Subcutaneous abdominal adipose tissue (tissue), 5 donors: ENCODE measurements around the gene HTR4.

Experiments used
- H3K27ac ChIP-seq: one replicate; pipeline ENCODE4 v1.7.0; 2013; ENCODE audit warnings: low read depth, mild to moderate bottlenecking, inconsistent platforms, low read length, moderate library complexity
- H3K27me3 ChIP-seq, 5 donors: one replicate each; pipeline ENCODE4 v1.7.0; 2013; ENCODE audit warnings: low read length in 5 of 5, inconsistent platforms in 1 of 5; ENCODE audit not compliant: control insufficient read depth in 5 of 5, insufficient read depth in 4 of 5
- H3K36me3 ChIP-seq, 5 donors: one replicate each; pipeline ENCODE4 v1.7.0; 2013; ENCODE audit warnings: low read length in 5 of 5; ENCODE audit not compliant: control insufficient read depth in 5 of 5, insufficient read depth in 5 of 5
- H3K4me1 ChIP-seq, 5 donors: one replicate each; pipeline ENCODE4 v1.7.0; 2013; ENCODE audit warnings: low read length in 5 of 5, mild to moderate bottlenecking in 3 of 5, moderate library complexity in 1 of 5; ENCODE audit not compliant: control insufficient read depth in 5 of 5, insufficient read depth in 5 of 5
- H3K4me3 ChIP-seq, 5 donors: one replicate each; pipeline ENCODE4 v1.7.0; 2013; ENCODE audit warnings: low read length in 5 of 5, low read depth in 1 of 5
- H3K9ac ChIP-seq, 5 donors: one replicate each; pipeline ENCODE4 v1.7.0; 2013; ENCODE audit warnings: low read length in 5 of 5, mild to moderate bottlenecking in 4 of 5, moderate library complexity in 3 of 5
- H3K9me3 ChIP-seq, 5 donors: one replicate each; pipeline ENCODE4 v1.7.0; 2013; ENCODE audit warnings: low read length in 5 of 5; ENCODE audit not compliant: control insufficient read depth in 5 of 5
- donor health status: healthy.
- donor health status: healthy.
- donor health status: healthy.
- donor health status: healthy.
- donor health status: healthy.

HTR4 gene

DNA sequence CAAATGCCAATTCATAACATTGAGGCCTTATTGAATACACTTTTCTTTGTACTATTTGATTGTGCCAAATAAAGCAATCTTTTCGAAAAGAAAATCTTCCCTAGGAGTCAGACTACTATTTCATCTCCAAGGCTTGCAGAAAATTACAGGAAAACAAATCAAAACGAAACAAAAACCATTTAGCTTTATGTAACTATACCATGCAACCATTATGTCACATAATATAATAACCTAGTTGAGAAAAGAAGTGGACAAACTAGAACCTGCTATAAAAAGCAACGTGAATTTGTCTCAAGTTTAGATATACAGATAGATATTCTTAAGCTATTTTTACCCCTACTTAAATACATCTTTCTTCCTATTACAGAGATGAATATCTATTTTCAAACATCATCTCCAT, 18.0 kb downstream of the HTR4 start:
- peaks cover 0 to 5% (median 2%) of the 10 kb centered on the region in 5 donors for H3K27me3 ChIP-seq
- H3K27ac ChIP-seq = no peak overlapping the region
- no peak overlapping the region for H3K9ac ChIP-seq
- no peaks in the 10 kb centered on the region for H3K4me1 ChIP-seq
- no peaks in the 10 kb centered on the region for H3K36me3 ChIP-seq
- H3K9me3 ChIP-seq = no peaks in the 10 kb centered on the region
- H3K4me3 ChIP-seq = no peak overlapping the region

GRCh38 chr5:148635321-148636083, 18.8 kb downstream of the HTR4 start:
- Histone ChIP-seq H3K4me3 (no peak overlapping the region), H3K4me1 (no peaks in the 10 kb centered on the region), H3K9me3 (no peaks in the 10 kb centered on the region), H3K27ac (no peak overlapping the region), H3K36me3 (no peaks in the 10 kb centered on the region), H3K27me3 (peaks cover 0 to 6% (median 2%) of the 10 kb centered on the region in 5 donors), H3K9ac (no peak overlapping the region)

DNA sequence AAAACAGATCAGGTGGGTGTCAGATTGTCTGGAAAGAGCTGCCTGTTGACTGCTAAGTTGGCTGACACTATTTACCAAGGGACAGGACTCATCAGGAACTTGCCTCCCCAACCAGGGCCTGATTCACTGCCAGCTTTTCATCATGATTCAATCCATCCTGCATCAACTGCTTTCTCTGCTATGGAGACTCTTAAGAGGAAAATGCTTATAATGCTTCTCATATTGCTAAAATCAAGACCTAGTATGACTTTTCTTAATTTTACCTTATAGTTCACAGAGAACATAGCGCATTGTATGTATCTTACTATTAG, 21.3 kb downstream of the HTR4 start:
- Histone ChIP-seq H3K27me3 (peaks cover 0 to 5% (median 2%) of the 10 kb centered on the region in 5 donors), H3K36me3 (no peaks in the 10 kb centered on the region), H3K4me1 (no peaks in the 10 kb centered on the region), H3K4me3 (no peak overlapping the region), H3K9ac (no peak overlapping the region), H3K27ac (no peak overlapping the region), H3K9me3 (no peaks in the 10 kb centered on the region)

- H3K9ac ChIP-seq = no peak overlapping the region
- no peaks in the 10 kb centered on the region for H3K9me3 ChIP-seq
- H3K36me3 ChIP-seq = no peaks in the 10 kb centered on the region
- H3K27ac ChIP-seq = no peak overlapping the region
- no peak overlapping the region for H3K4me3 ChIP-seq
- H3K4me1 ChIP-seq = no peaks in the 10 kb centered on the region
- H3K27me3 ChIP-seq = peaks cover 0 to 5% (median 2%) of the 10 kb centered on the region in 5 donors
Observed at GRCh38 chr5:148632255-148633066, 21.9 kb downstream of the HTR4 start.

DNA sequence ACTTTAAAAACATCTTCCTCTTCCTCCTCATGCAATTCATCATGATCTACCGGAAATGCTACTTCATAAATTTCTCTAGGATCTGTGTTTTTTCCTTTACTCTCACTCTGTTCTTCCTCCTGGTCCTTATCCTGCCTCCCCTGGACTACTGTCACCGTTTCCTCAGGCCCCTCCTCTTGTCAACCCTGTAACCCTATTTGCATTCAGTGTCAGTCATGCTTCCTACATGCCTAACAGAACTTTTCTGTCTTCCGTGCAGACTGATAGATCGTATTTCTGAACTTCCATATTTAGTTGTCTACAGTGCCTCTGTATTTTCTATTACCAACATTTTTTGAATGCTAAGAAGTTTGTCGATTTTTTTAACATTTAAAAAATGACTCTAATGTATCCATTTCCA, 27.3 kb downstream of the HTR4 start:
- Histone ChIP-seq H3K9me3 (no peaks in the 10 kb centered on the region), H3K4me1 (no peaks in the 10 kb centered on the region), H3K36me3 (no peaks in the 10 kb centered on the region), H3K27ac (no peak overlapping the region), H3K9ac (no peak overlapping the region), H3K4me3 (no peak overlapping the region), H3K27me3 (peaks cover 0 to 4% (median 0%) of the 10 kb centered on the region in 5 donors)

- Histone ChIP-seq H3K36me3 (no peaks in the 10 kb centered on the region), H3K9me3 (no peaks in the 10 kb centered on the region), H3K27ac (no peak overlapping the region), H3K4me1 (no peaks in the 10 kb centered on the region), H3K4me3 (no peak overlapping the region), H3K27me3 (peaks cover 0 to 4% (median 0%) of the 10 kb centered on the region in 5 donors), H3K9ac (no peak overlapping the region)
Observed at GRCh38 chr5:148626081-148626613, 28.2 kb downstream of the HTR4 start.

DNA sequence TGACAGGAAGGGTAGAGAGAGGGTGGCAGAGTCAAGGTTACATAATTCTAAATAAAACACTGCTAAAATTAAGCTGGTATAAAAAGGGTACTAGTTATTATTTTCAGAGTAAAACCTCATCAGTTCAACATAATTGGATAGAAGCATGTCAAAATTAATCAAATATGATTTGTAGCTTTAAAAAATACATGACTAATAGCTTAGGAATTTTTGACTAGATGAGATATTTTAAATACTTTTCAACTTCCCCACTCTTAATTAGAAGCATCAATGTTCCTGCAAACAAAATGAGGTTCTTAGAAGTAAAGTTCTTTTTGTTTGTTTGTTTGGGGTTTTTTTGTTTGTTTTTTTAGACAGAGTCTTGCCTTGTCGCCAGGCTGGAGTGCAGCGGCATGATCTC, 29.1 kb downstream of the HTR4 start:
- Histone ChIP-seq H3K4me3 (no peak overlapping the region), H3K36me3 (no peaks in the 10 kb centered on the region), H3K27ac (no peak overlapping the region), H3K27me3 (no peaks in the 10 kb centered on the region), H3K9me3 (no peaks in the 10 kb centered on the region), H3K4me1 (no peaks in the 10 kb centered on the region), H3K9ac (no peak overlapping the region)

GRCh38 chr5:148623741-148624140, 30.6 kb downstream of the HTR4 start:
- Histone ChIP-seq H3K4me1 (no peaks in the 10 kb centered on the region), H3K9ac (no peak overlapping the region), H3K9me3 (no peaks in the 10 kb centered on the region), H3K4me3 (no peak overlapping the region), H3K27me3 (no peaks in the 10 kb centered on the region), H3K27ac (no peak overlapping the region), H3K36me3 (no peaks in the 10 kb centered on the region)

- H3K9me3 ChIP-seq = no peaks in the 10 kb centered on the region
- no peaks in the 10 kb centered on the region for H3K36me3 ChIP-seq
- H3K9ac ChIP-seq = no peak overlapping the region
- H3K27ac ChIP-seq = no peak overlapping the region
- H3K27me3 ChIP-seq = peaks cover 0 to 4% (median 0%) of the 10 kb centered on the region in 5 donors
- no peak overlapping the region for H3K4me3 ChIP-seq
- H3K4me1 ChIP-seq = no peaks in the 10 kb centered on the region
Observed at GRCh38 chr5:148623101-148623500, 31.2 kb downstream of the HTR4 start.

GRCh38 chr5:148620696-148621095, 33.6 kb downstream of the HTR4 start:
- Histone ChIP-seq H3K4me1 (no peaks in the 10 kb centered on the region), H3K9me3 (no peaks in the 10 kb centered on the region), H3K9ac (no peak overlapping the region), H3K27ac (no peak overlapping the region), H3K4me3 (no peak overlapping the region), H3K36me3 (no peaks in the 10 kb centered on the region), H3K27me3 (peaks cover 0 to 4% (median 0%) of the 10 kb centered on the region in 5 donors)
